ENCODE measurements around the gene GLB1L. TPM values are rescaled to one million over a fixed set of nuclear protein-coding genes. Genes with fewer than 3 reads are reported as not detected.

GLB1L gene
- total and polyA plus RNA-seq, 4 donors: 2.3 to 5.2 (median 2.6) TPM

- H3K4me1 ChIP-seq (ENCODE audit: control insufficient read depth in 4 of 4, insufficient read depth in 4 of 4, low read length in 3 of 4): peaks cover 9 to 29% (median 18%) of the 10 kb centered on the region in 4 donors
- H3K36me3 ChIP-seq (ENCODE audit: control insufficient read depth in 4 of 4, insufficient read depth in 3 of 4, low read depth in 1 of 4, low read length in 3 of 4): no peaks in the 10 kb centered on the region
- no peak for TF ChIP-seq EGR1 (IDR thresholded peaks at IDR 0.05; ENCODE audit: low read depth in 2 of 2)
- no peak for TF ChIP-seq SP1 (IDR thresholded peaks at IDR 0.05)
- TF ChIP-seq REST (IDR thresholded peaks at IDR 0.05): no peak
- no peak for TF ChIP-seq RAD21 (IDR thresholded peaks at IDR 0.05)
- no peak for TF ChIP-seq JUND (IDR thresholded peaks at IDR 0.05)
- no peak for TF ChIP-seq FOXA1 (IDR thresholded peaks at IDR 0.05)
- no peak for TF ChIP-seq YY1 (IDR thresholded peaks at IDR 0.05)
- TF ChIP-seq MAX (IDR thresholded peaks at IDR 0.05): no peak
- TF ChIP-seq GABPA (IDR thresholded peaks at IDR 0.05 in 1 of 2, conservative IDR thresholded peaks at IDR 0.05 in 1 of 2): no peak
- DNase-seq (ENCODE audit: low spot score): no peak
- no peak overlapping the region for H3K27ac ChIP-seq (ENCODE audit: low read depth in 1 of 2, low read length in 2 of 2)
- WGBS: 79% methylated on average over 6 of the region's 6 CpGs
- no peaks in the 10 kb centered on the region for H3K27me3 ChIP-seq (ENCODE audit: control insufficient read depth in 4 of 4, insufficient read depth in 4 of 4, low read length in 3 of 4)
- H3K9me3 ChIP-seq (ENCODE audit: control insufficient read depth in 4 of 4, low read length in 3 of 4): no peaks in the 10 kb centered on the region
- no peak overlapping the region for H3K9ac ChIP-seq (ENCODE audit: low read depth in 1 of 2, low read length in 2 of 2)
- H3K4me3 ChIP-seq (ENCODE audit: low read depth in 1 of 3, low read length in 3 of 3): no peak overlapping the region
These were observed 29.2 kb upstream of the GLB1L start for GRCh38 chr2:219274361-219274921.

- H3K36me3 ChIP-seq (ENCODE audit: control insufficient read depth in 4 of 4, insufficient read depth in 3 of 4, low read depth in 1 of 4, low read length in 3 of 4): no peaks in the 10 kb centered on the region
- H3K4me1 ChIP-seq (ENCODE audit: control insufficient read depth in 4 of 4, insufficient read depth in 4 of 4, low read length in 3 of 4): peaks cover 9 to 33% (median 20%) of the 10 kb centered on the region in 4 donors
- DNase-seq (ENCODE audit: low spot score): no peak
- no peak for TF ChIP-seq HNF4G (IDR thresholded peaks at IDR 0.05)
- TF ChIP-seq NR2F2 (IDR thresholded peaks at IDR 0.05): no peak
- TF ChIP-seq YY1 (IDR thresholded peaks at IDR 0.05): no peak
- TF ChIP-seq FOXA2 (IDR thresholded peaks at IDR 0.05): no peak
- no peak for TF ChIP-seq GABPA (IDR thresholded peaks at IDR 0.05 in 1 of 2, conservative IDR thresholded peaks at IDR 0.05 in 1 of 2)
- no peak for TF ChIP-seq TAF1 (conservative IDR thresholded peaks at IDR 0.05)
- TF ChIP-seq SP1 (IDR thresholded peaks at IDR 0.05): no peak
- TF ChIP-seq RXRA (IDR thresholded peaks at IDR 0.05): no peak
- TF ChIP-seq MAX (IDR thresholded peaks at IDR 0.05): no peak
- no peak for TF ChIP-seq REST (IDR thresholded peaks at IDR 0.05)
- H3K9me3 ChIP-seq (ENCODE audit: control insufficient read depth in 4 of 4, low read length in 3 of 4): no peaks in the 10 kb centered on the region
- H3K27ac ChIP-seq (ENCODE audit: low read depth in 1 of 2, low read length in 2 of 2): no peak overlapping the region
- 90% methylated on average over 3 of the region's 3 CpGs for WGBS
- no peaks in the 10 kb centered on the region for H3K27me3 ChIP-seq (ENCODE audit: control insufficient read depth in 4 of 4, insufficient read depth in 4 of 4, low read length in 3 of 4)
- no peak overlapping the region for H3K4me3 ChIP-seq (ENCODE audit: low read depth in 1 of 3, low read length in 3 of 3)
- H3K9ac ChIP-seq (ENCODE audit: low read depth in 1 of 2, low read length in 2 of 2): no peak overlapping the region
These were observed 28.7 kb upstream of the GLB1L start for GRCh38 chr2:219273937-219274336.
